AG10803 (cell line): ENCODE results near the gene HCRT.

Experiments
- DNase-seq: peaks from one replicate; pipeline ENCODE4 v3.0.0; 2010; ENCODE audit warnings: low read depth
- H3K4me3 ChIP-seq: 2 replicates; pipeline ENCODE4 v1.5.1; 2011; ENCODE audit warnings: mild to moderate bottlenecking, low read length, control low read depth
- TF ChIP-seq, protein P1 (sequence below): conservative IDR thresholded peaks from 2 replicates; pipeline ENCODE4 v1.5.1; 2011; ENCODE audit warnings: mild to moderate bottlenecking, low read length, control low read depth, inconsistent platforms

Gene HCRT

GRCh38 chr17:42202696-42203095, 17.4 kb upstream of the HCRT start:
- H3K4me3 ChIP-seq, result no peak overlapping the region
- TF ChIP-seq, protein P1, sequence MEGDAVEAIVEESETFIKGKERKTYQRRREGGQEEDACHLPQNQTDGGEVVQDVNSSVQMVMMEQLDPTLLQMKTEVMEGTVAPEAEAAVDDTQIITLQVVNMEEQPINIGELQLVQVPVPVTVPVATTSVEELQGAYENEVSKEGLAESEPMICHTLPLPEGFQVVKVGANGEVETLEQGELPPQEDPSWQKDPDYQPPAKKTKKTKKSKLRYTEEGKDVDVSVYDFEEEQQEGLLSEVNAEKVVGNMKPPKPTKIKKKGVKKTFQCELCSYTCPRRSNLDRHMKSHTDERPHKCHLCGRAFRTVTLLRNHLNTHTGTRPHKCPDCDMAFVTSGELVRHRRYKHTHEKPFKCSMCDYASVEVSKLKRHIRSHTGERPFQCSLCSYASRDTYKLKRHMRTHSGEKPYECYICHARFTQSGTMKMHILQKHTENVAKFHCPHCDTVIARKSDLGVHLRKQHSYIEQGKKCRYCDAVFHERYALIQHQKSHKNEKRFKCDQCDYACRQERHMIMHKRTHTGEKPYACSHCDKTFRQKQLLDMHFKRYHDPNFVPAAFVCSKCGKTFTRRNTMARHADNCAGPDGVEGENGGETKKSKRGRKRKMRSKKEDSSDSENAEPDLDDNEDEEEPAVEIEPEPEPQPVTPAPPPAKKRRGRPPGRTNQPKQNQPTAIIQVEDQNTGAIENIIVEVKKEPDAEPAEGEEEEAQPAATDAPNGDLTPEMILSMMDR, result no peak

DNA sequence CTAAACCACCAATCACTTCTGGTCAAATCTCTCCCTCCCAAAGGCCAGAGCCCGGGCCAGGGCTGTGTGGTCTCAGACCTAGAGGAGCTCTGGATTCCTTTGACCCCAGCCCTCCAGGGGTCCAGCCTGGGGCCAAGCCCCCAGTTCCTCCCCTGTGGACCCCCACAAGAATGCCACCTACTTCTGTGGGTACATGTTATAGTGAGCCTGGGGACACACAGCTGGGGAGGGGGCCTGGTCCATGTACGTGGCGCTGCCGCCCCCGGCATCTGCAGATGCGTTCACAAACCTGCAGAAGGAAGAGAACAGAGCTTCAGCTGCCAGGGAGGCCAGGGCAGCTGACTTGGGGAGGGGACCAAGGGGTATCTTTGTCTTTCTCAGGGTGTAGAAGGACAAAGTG, 16.9 kb upstream of the HCRT start:
- no peak for DNase-seq
- TF ChIP-seq, protein P1, result no peak
- H3K4me3 ChIP-seq, result no peak overlapping the region

More at GRCh38 chr17:42202696-42203095, 17.4 kb upstream of the HCRT start:
- no peak for DNase-seq

DNA sequence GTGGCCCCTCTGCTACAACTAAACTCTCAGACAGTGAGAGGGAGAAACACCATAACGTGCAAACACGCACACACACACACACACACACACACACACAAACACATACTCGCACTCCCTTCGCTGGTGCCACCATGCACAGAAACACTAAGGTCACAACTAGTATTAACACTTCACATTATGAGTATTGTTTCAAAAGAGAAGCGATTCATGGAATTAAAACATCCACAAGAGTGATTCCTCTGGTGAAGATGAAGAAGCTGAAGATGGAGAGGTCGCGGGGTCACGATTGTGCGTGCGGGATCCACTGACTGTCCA, 16.2 kb upstream of the HCRT start:
- H3K4me3 ChIP-seq, result no peak overlapping the region
- DNase-seq, result no peak
- TF ChIP-seq, protein P1, result no peak

DNA sequence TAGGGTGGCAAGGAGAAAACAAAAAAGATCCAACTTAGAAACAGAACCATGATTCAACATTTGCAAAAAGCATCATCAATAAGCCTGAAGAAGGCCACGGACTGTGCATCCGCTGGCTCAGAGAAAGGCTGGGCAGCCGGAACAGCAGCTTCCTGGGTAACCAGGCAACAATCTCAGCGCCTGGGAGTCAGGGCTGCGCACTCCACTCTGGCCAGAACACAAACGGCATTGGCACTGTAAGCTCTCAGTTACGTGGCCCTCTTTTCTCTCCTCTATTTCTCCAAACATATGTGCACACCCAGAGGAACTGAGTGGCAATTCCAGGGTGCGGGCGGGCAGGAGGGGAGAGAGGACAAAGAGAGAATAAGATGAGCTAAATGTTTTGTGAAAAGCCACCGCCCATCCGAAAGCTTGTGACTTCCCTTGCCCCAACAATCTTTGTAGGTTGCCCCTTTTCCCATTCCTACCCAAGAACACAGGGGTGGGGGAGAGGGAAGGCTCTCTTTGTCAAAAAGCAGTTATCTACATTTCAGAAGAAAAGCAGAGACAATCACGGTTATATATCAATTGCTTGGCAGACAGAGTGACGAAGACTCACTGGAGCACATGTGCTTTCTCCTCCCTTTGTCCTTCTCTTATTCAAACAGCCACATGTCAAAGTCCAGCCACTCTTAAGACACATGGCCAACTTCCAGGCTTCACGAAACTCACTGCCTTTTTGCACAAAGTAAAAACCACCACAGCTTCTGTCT, 15.6 kb upstream of the HCRT start:
- peak; percentile 28 for DNase-seq
- TF ChIP-seq, protein P1, result no peak

DNA sequence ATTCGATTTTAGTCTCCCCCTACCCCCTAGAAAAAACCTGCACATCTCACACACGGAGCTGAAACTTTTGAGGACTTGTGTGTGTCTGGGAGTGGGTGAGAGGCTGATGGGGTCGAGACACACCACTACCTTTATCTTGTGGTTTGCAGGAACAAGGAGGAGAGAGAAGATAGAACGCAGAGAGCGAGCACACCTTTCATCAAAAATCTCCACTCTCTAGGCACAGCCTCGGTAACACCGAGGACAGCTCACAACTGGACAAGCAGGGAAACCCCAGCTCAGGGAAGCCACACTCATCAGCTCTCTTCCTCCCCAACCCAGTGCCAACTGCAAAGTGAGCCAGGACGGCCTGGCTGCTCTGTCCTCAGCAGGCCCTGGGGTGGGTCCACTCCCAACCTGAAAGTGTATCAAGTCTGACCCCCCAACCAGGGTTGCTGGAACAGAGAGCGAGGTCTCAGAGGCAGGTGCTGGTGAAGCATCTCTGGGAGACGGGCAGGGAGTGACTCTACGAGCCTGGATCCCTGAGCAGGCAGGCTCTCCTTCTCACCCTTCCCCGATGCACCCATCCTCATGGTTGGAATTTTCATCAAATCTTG, 14.3 kb upstream of the HCRT start:
- TF ChIP-seq, protein P1, result no peak
- no peak overlapping the region for H3K4me3 ChIP-seq
- DNase-seq, result no peak

More for the DNA sequence above, 15.6 kb upstream of the HCRT start:
- H3K4me3 ChIP-seq, result no peak overlapping the region

- no peak overlapping the region for H3K4me3 ChIP-seq
- TF ChIP-seq, protein P1, result no peak
- DNase-seq, result no peak
These were observed 13.6 kb upstream of the HCRT start for GRCh38 chr17:42198897-42199296.

DNA sequence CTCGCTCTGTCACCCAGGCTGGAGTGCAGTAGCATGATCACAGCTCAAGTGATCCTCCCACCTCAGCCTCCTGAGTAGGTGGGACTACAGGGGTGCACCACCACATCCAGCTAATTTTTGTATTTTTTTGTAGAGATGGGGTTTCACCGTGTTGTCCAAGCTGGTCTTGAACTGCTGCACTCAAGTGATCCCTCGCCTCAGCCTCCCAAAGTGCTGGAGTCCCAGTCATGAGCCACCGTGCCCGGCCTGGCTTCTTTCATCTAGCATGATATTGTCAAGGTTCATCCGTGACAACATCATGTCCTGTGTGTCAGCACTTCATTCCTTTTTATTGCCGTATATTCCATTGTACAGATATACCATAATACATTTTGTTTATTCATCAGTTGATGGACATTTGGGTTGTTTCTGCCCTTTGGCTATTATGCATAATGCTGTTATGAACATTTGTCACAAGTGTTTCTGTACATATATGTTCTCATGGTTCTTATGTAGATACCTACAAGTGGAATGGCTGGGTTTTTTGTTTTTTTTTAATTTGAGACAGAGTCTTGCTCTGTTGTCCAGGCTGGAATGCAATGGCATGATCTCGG, 12.4 kb upstream of the HCRT start:
- no peak for DNase-seq
- no peak overlapping the region for H3K4me3 ChIP-seq
- TF ChIP-seq, protein P1, result no peak
